CD4-positive, alpha-beta memory T cell (primary cell): ENCODE results near the gene ITLN2. TPM values are rescaled to one million over a fixed set of nuclear protein-coding genes. Genes with fewer than 3 reads are reported as not detected.
"Not testable (repeated sequence)": the region's sequence is repeated elsewhere in the genome, so short reads cannot be mapped to it uniquely, and the experiment has no call there.

Experiments
- CTCF ChIA-PET: fragments of 350-600 bp; sonication (Branson Sonifier 250); formaldehyde crosslinking; loops from one replicate; lab custom pipeline; 2021; ENCODE audit warnings: inconsistent platforms; ENCODE audit not compliant: partially characterized antibody; lab: Charles Lee
- POLR2A ChIA-PET: fragments of 350-600 bp; sonication (Branson Sonifier 250); formaldehyde crosslinking; loops from one replicate; lab custom pipeline; 2021; ENCODE audit not compliant: partially characterized antibody; lab: Charles Lee
- DNase-seq, 5 donors: peaks; one replicate each; pipeline versions ENCODE4 v3.0.0 to v3.0.0-alpha.2; 2020 to 2022; ENCODE audit warnings: mixed read lengths in 1 of 5
- H3K27ac ChIP-seq: one replicate; pipeline ENCODE4 v1.7.0; 2013; ENCODE audit warnings: low read depth, low read length
- H3K27me3 ChIP-seq: 2 replicates; pipeline ENCODE4 v1.7.0; 2013; ENCODE audit warnings: mild to moderate bottlenecking, low read length, moderate library complexity; ENCODE audit not compliant: insufficient read depth
- H3K36me3 ChIP-seq: 2 replicates; pipeline ENCODE4 v1.7.0; 2013; ENCODE audit warnings: mild to moderate bottlenecking, low read length, moderate library complexity; ENCODE audit not compliant: insufficient read depth
- H3K4me1 ChIP-seq: 2 replicates; pipeline ENCODE4 v1.7.0; 2013; ENCODE audit warnings: mild to moderate bottlenecking, low read length, moderate library complexity; ENCODE audit not compliant: insufficient read depth
- H3K4me3 ChIP-seq, 2 donors: one replicate each; pipeline ENCODE4 v1.7.0; 2013; ENCODE audit warnings: low read length in 2 of 2, mild to moderate bottlenecking in 1 of 2
- H3K9me3 ChIP-seq, 2 donors: one replicate each; pipeline ENCODE4 v1.7.0; 2013; ENCODE audit warnings: low read length in 2 of 2, control low read depth in 1 of 2; ENCODE audit not compliant: control insufficient read depth in 1 of 2
- H3K27ac Mint-ChIP-seq, 7 donors: one replicate each; pipeline ENCODE4 v1.8.0; 2020 to 2021; ENCODE audit warnings: mixed read lengths in 7 of 7, mild to moderate bottlenecking in 6 of 7, inconsistent platforms in 3 of 7, moderate library complexity in 3 of 7
- H3K27me3 Mint-ChIP-seq, 2 donors: one replicate each; pipeline ENCODE4 v1.8.0; 2020 to 2021; ENCODE audit warnings: mixed read lengths in 2 of 2
- H3K36me3 Mint-ChIP-seq, 2 donors: one replicate each; pipeline ENCODE4 v1.8.0; 2020 to 2021; ENCODE audit warnings: mixed read lengths in 2 of 2, inconsistent platforms in 1 of 2, mild to moderate bottlenecking in 1 of 2
- H3K4me1 Mint-ChIP-seq, 4 donors: one replicate each; pipeline ENCODE4 v1.8.0; 2020 to 2021; ENCODE audit warnings: mixed read lengths in 4 of 4, mild to moderate bottlenecking in 1 of 4
- H3K4me3 Mint-ChIP-seq, 8 donors: one replicate each; pipeline ENCODE4 v1.8.0; 2020 to 2021; ENCODE audit warnings: mixed read lengths in 8 of 8, mild to moderate bottlenecking in 7 of 8, moderate library complexity in 6 of 8, inconsistent platforms in 3 of 8
- H3K9me3 Mint-ChIP-seq, 8 donors: one replicate each; pipeline ENCODE4 v1.8.0; 2020 to 2021; ENCODE audit warnings: mixed read lengths in 8 of 8, mild to moderate bottlenecking in 5 of 8, inconsistent platforms in 3 of 8, moderate library complexity in 1 of 8
- intact Hi-C: fragments of 100-400 bp; cut with micrococcal nuclease; formaldehyde crosslinking; loops from one replicate; pipeline ENCODE4 v1.15.1; 2023
- polyA plus RNA-seq, 2 donors: library from polyadenylated mRNA; unstranded; fragments of 300-500 nt; fragmentation: Illumina TruSeq; gene quantifications; one replicate each; pipeline ENCODE4 v1.2.3, GENCODE V29; 2021
- total RNA-seq, 2 experiments: library from RNA; stranded (reverse); gene quantifications; one replicate each; pipeline ENCODE4 v1.2.3, GENCODE V29; 2021

The ITLN2 gene
- total and polyA plus RNA-seq, 4 experiments from 2014 or later = not detected

DNA sequence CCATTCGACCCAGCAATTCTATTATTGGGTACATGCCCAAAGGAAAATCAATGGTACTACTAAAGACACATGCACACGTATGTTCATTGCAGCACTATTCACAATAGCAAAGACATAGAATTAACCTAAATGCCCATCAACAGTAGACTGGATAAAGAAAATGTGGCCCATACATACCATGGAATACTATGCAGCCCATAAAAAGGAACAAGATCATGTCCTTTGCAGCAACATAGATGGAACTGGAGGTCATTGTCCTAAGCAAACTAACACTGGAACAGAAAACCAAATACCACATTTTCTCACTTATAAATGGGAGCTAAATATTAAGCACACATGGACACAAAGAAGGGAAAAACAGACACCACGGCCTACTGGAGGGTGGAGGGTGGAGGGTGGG, 53.9 kb downstream of the ITLN2 start:
- H3K27me3 Mint-ChIP-seq, DNase-seq, intact Hi-C loops, H3K27ac ChIP-seq, H3K4me1 ChIP-seq, H3K9me3 Mint-ChIP-seq, H3K4me3 ChIP-seq, H3K4me1 Mint-ChIP-seq, H3K27ac Mint-ChIP-seq, H3K4me3 Mint-ChIP-seq, H3K36me3 ChIP-seq, H3K9me3 ChIP-seq, POLR2A ChIA-PET, H3K36me3 Mint-ChIP-seq, CTCF ChIA-PET, H3K27me3 ChIP-seq: not testable (repeated sequence)

Other genes with a start within 250 kb of the ITLN2 start
- 100 to 1,000 TPM; 301 to 329 TPM for gene CD48, start 243.0 kb downstream of the ITLN2 start, total RNA-seq
- 100 to 1,000 TPM; 228 to 246 TPM for gene CD48, start 243.0 kb downstream of the ITLN2 start, polyA plus RNA-seq
- gene SLAMF7, start 215.6 kb downstream of the ITLN2 start, total RNA-seq = 1 to 10 TPM; 8.1 to 8.2 TPM
- 1 to 10 TPM; 2.8 TPM for gene SLAMF7, start 215.6 kb downstream of the ITLN2 start, polyA plus RNA-seq
- 100 to 1,000 TPM; 131 to 136 TPM for gene LY9, start 158.6 kb downstream of the ITLN2 start, total RNA-seq
- gene LY9, start 158.6 kb downstream of the ITLN2 start, polyA plus RNA-seq = 100 to 1,000 TPM; 163 to 211 TPM
- not detected for gene CD244, start 91.9 kb downstream of the ITLN2 start, total RNA-seq
- under 1 TPM; 0.93 to 0.95 TPM for gene CD244, start 91.9 kb downstream of the ITLN2 start, polyA plus RNA-seq
- not detected for gene ITLN1, start 69.6 kb downstream of the ITLN2 start, total RNA-seq
- not detected for gene ITLN1, start 69.6 kb downstream of the ITLN2 start, polyA plus RNA-seq
- 10 to 100 TPM; 19.3 to 27.1 TPM for gene F11R, start 66.3 kb upstream of the ITLN2 start, total RNA-seq
- gene F11R, start 66.3 kb upstream of the ITLN2 start, polyA plus RNA-seq = 10 to 100 TPM; 15.9 to 33.2 TPM
- 10 to 100 TPM; 92.0 to 93.1 TPM for gene TSTD1, start 84.2 kb upstream of the ITLN2 start, total RNA-seq
- gene TSTD1, start 84.2 kb upstream of the ITLN2 start, polyA plus RNA-seq = 100 to 1,000 TPM; 264 to 411 TPM
- 100 to 1,000 TPM; 101 to 102 TPM for gene USF1, start 91.2 kb upstream of the ITLN2 start, total RNA-seq
- gene USF1, start 91.2 kb upstream of the ITLN2 start, polyA plus RNA-seq = 1 to 10 TPM; 1.4 to 5.9 TPM
- gene ARHGAP30, start 115.1 kb upstream of the ITLN2 start, total RNA-seq = 100 to 1,000 TPM; 222 to 226 TPM
- gene ARHGAP30, start 115.1 kb upstream of the ITLN2 start, polyA plus RNA-seq = 100 to 1,000 TPM in 1 of 2 donors, 10 to 100 TPM in 1; 63.4 to 213 TPM
- not detected for gene NECTIN4, start 134.7 kb upstream of the ITLN2 start, total RNA-seq
- gene NECTIN4, start 134.7 kb upstream of the ITLN2 start, polyA plus RNA-seq = not detected
- gene KLHDC9, start 143.6 kb upstream of the ITLN2 start, total RNA-seq = under 1 TPM; 0.52 to 0.53 TPM
- 1 to 10 TPM in 1 of 2 donors, under 1 TPM in 1; 0.68 to 2.4 TPM for gene KLHDC9, start 143.6 kb upstream of the ITLN2 start, polyA plus RNA-seq
- gene PFDN2, start 163.2 kb upstream of the ITLN2 start, total RNA-seq = 10 to 100 TPM; 40.8 to 41.0 TPM
- gene PFDN2, start 163.2 kb upstream of the ITLN2 start, polyA plus RNA-seq = 10 to 100 TPM; 70.9 to 89.1 TPM
- 10 to 100 TPM; 49.0 to 50.5 TPM for gene NIT1, start 163.3 kb upstream of the ITLN2 start, total RNA-seq
- gene NIT1, start 163.3 kb upstream of the ITLN2 start, polyA plus RNA-seq = 10 to 100 TPM; 17.5 to 21.4 TPM
- gene DEDD, start 177.9 kb upstream of the ITLN2 start, total RNA-seq = 10 to 100 TPM; 39.1 to 41.4 TPM
- gene DEDD, start 177.9 kb upstream of the ITLN2 start, polyA plus RNA-seq = 10 to 100 TPM; 40.7 to 42.0 TPM
- gene UFC1, start 199.2 kb upstream of the ITLN2 start, total RNA-seq = 10 to 100 TPM; 87.2 to 87.4 TPM
- gene UFC1, start 199.2 kb upstream of the ITLN2 start, polyA plus RNA-seq = 100 to 1,000 TPM; 146 to 176 TPM
- 10 to 100 TPM; 62.0 to 63.6 TPM for gene USP21, start 204.7 kb upstream of the ITLN2 start, total RNA-seq
- 10 to 100 TPM; 15.5 to 30.6 TPM for gene USP21, start 204.7 kb upstream of the ITLN2 start, polyA plus RNA-seq
- 10 to 100 TPM; 59.4 to 69.8 TPM for gene PPOX, start 211.6 kb upstream of the ITLN2 start, total RNA-seq
- 10 to 100 TPM; 16.3 to 25.7 TPM for gene PPOX, start 211.6 kb upstream of the ITLN2 start, polyA plus RNA-seq
- gene B4GALT3, start 222.7 kb upstream of the ITLN2 start, total RNA-seq = 10 to 100 TPM; 64.6 to 71.5 TPM
- 10 to 100 TPM; 55.9 to 60.5 TPM for gene B4GALT3, start 222.7 kb upstream of the ITLN2 start, polyA plus RNA-seq
- 1 to 10 TPM; 1.4 to 2.4 TPM for gene ADAMTS4, start 244.2 kb upstream of the ITLN2 start, total RNA-seq
- under 1 TPM in 1 of 2 donors, not detected in 1; 0.07 TPM for gene ADAMTS4, start 244.2 kb upstream of the ITLN2 start, polyA plus RNA-seq
- gene NDUFS2, start 247.6 kb upstream of the ITLN2 start, total RNA-seq = 100 to 1,000 TPM in 1 of 2 experiments, 10 to 100 TPM in 1; 89.9 to 100 TPM
- 100 to 1,000 TPM in 1 of 2 donors, 10 to 100 TPM in 1; 90.1 to 112 TPM for gene NDUFS2, start 247.6 kb upstream of the ITLN2 start, polyA plus RNA-seq